Fibroblast of skin of back (primary cell): ENCODE measurements around the gene RGS2.

Experiments used
- DNase-seq: peaks from one replicate; pipeline ENCODE4 v3.0.0-alpha.2; 2013

RGS2 gene

GRCh38 chr1:192795916-192796618, 12.8 kb upstream of the RGS2 start:
- DNase-seq: no peak

DNA sequence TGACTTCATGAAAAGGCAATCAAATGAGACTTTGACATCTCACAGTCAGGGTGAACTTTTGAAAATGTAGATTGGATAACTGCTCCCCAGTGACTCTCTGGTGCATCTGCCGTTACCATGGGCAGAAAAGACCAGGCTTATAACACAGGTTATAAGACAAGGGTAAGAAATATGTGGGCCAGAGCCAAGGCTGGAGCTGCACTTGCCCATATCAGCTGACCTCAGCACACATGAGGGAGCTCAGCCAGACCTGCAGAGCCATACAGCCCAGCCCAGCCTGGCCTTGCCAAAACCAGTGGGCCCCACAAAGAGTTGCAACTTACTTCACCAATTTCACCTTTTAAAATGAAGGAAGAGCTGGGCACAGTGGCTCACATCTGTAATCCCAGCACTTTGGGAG, 11.7 kb upstream of the RGS2 start:
- no peak for DNase-seq

DNA sequence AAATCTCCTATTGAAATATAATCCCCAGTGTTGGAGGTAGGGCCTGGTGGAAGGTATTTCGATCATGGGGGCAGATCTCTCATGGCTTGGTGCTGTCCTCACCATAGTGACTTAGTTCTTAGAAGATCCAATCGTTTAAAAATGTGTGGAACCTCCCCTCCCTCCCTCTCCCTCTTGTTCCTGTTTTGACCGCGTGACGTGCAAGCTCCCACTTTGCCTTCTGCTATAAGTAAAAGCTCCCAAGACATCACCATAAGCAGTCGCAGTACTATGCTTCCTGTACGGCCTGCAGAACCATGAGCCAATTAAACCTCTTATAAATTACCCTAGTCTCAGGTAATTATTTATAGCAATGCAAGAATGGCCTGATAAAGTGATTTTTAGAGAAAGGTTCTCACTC, 10.9 kb upstream of the RGS2 start:
- DNase-seq: no peak

GRCh38 chr1:192801451-192801850, 7.4 kb upstream of the RGS2 start:
- no peak for DNase-seq

- DNase-seq: no peak
Observed at GRCh38 chr1:192802406-192802805, 6.4 kb upstream of the RGS2 start.

GRCh38 chr1:192803501-192803900, 5.3 kb upstream of the RGS2 start:
- DNase-seq: peak; percentile 21

GRCh38 chr1:192805832-192806323, 3.0 kb upstream of the RGS2 start:
- DNase-seq: peak; percentile 79

DNA sequence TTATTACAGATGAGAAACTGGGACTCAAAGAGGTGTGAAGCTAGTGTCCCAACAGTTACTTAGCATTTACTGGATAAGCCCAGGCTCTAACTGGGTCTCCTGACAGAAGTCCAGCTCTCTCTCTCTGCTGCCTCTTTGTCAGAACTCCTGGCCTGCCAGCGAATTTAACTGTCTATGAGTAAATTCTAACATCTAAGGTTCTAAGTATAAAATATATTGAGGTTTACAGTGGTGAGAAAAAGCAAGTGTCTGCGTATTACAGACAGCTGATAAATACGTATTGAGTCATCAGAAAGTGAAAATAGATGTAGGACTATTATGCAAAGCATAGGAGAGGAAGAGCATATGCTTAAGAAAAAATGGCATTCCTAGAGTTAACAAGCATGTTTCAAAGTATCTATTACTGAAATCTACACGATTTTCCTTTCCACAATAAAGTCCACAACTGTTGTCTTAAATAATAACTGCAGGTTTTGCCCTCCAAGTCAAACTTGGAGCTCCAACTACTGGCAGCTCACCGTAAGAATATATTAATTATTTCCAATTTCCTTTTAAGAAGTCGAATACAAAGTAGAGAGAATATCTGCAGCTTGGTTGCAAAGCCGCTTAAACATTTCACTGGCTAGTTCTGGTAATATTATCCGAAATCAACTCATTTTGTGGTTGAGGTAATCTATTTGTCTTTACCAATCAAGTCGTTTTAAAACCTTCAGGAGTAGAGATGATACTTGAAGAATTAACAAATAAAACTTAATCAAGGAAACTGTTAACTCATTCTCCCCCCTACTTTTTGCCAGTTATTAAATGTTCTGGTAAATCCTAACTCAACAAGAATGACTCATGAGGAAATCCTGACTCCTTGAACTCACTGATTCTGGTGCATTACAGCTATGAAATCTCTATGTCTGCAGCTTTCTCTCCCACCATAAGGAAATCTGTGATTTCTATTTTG, 1.4 kb upstream of the RGS2 start:
- peak; percentile 52 for DNase-seq

- no peak for DNase-seq
Observed at GRCh38 chr1:192808163-192808517, 699 bp upstream of the RGS2 start.

GRCh38 chr1:192809307-192810252, 741 bp downstream of the RGS2 start:
- peak; percentile 64 for DNase-seq

GRCh38 chr1:192810253-192810880, 1.5 kb downstream of the RGS2 start:
- no peak for DNase-seq

DNA sequence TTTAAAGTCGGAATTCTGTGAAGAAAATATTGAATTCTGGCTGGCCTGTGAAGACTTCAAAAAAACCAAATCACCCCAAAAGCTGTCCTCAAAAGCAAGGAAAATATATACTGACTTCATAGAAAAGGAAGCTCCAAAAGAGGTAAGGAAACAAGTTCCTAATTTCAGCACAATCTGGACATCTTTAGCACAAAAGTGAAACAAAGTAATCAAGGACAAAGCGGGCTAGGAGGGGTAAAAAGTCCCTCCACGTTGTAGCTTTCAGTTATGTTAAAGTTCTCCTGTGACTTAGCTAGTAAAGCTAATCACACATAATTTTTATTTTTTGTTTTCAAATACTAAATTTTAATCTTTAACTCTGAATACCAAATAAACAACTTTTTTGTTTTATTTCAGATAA, 2.2 kb downstream of the RGS2 start:
- DNase-seq: no peak

GRCh38 chr1:192811594-192812239, 2.9 kb downstream of the RGS2 start:
- DNase-seq: no peak

DNA sequence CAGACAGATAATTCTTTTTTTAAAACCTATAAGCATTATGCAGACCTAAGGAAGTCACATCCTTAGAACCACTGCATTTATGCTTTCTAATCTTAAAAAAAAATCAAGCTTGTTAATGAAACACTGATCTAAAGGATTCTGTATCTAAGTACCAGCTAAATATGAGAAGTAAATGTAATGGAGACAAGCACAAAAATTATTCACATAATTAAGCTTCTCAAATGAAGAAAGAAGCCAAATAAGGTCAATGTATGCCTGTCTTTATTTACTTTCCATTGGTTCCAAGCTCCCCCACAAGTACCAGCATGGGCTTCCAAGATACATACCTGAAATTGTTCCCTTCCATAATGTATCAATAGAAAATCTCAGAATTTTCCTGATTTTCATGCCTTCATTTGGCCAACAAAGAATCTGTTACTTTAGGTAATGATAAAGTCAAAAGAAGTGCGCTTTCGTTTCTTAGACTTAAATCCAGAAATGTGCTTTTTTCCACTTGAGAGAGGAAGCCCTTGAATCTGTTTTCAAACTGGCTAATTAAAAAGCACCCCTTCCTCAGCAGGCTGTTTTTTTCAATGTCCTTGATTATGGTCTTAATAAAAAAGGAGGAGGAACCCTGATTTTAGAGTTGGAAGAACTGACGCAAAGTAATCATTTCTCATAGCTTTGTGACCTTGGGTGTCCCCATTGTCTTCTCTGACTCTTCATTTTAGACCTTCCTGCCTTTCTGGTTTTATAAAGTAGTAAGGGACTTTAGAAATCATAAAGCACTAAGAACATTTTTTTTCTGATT, 3.8 kb downstream of the RGS2 start:
- no peak for DNase-seq

DNA sequence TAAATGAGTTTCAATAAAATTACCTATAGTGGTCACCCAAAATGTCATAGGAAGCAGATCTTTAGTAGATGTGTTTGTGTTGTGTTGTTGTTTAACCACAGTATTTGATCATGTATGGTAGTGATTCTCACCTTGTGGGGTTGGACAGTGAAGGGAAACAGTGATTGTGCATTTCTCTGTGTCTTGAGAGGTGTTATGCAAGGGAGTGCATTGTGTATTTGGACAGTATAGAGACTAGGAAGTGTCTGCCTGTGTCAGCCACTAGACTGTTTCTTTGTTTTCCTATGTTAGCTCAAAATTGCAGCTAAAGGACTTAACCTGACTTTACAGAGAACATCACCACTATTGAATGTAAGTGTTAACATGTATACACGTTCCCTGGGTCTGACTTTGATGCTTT, 6.0 kb downstream of the RGS2 start:
- DNase-seq: no peak

GRCh38 chr1:192817246-192817645, 8.4 kb downstream of the RGS2 start:
- DNase-seq: no peak

DNA sequence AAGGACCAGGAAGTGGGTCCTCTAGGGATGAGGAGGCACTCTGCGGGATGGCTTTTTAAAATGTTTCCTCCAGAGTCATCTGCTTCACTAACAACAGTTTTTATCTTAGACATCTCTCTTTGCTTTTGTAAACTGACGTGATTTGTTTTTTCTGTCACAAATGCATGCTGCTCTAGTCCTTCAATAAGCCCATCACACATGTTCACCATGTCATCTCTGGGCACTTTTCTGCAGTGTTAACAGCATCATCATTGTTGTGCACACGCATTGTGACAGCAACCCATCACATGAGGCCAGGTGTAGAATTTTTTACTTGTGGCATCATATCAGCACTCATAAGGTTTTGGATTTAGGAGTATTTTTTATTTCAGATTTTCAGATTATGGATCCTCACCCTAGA, 12.5 kb downstream of the RGS2 start:
- DNase-seq: no peak

DNA sequence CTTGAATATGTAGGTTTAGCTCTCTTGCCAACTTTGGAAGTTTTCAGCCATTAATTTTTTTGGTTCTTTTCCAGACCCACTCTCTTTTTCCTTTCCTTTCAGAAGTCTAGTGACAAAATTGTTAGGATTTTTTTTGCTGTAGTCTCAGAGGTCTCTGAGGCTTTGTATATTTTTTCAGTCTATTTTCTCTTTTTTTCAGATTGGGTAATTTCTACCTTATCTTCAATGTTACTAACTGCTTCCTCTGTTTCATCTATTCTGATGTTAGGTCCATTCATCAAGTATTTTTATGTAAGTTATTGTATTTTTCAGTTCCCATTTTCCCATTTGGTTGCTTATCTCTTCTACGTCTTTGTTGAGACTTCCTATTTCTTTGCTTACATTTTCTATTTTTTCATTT, 15.7 kb downstream of the RGS2 start:
- DNase-seq: no peak

DNA sequence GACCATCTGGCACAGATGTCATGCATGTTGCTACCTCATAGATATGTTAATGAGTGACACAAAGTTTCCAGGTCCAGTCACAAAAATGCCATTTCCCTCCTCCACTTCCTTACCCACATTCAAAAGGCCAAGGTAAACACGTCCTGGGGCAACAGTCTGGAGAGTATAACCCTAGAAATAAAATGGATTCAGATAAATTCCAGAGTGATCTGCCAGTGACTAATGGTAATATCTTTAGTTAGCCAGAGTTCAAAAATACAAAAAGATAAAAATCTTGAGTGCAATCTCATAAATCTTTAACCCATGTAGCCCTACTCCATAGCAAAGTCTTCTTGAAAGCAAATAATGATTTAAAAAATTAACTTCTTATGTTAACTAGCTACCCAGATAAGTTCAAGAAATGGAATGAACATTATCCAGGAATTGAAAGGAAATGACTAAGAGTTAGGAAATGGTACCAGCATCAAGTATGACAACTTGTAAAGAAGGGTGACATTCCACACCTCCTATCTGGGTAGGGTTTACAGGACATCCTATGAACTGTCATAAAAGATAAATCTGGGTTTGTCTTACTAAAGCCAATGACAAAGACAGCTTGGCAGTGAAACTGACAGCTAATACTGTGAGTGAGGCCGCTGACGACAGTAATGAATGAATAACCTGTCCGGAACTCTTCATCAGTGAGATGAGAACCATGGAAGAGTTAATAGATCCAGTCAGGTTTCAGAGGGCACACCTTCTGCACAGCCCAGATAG, 18.1 kb downstream of the RGS2 start:
- DNase-seq: peak; percentile 57
